NCI-H128 (cell line): Measurements from ENCODE around the gene DIP2C.

Experiments used
- DNase-seq: peaks from one replicate; lab custom pipeline; 2025; ENCODE audit not compliant: unreplicated experiment; lab: John Stamatoyannopoulos, UW

Gene DIP2C

GRCh38 chr10:677750-678661, 11.5 kb downstream of the DIP2C start:
- no peak for DNase-seq

GRCh38 chr10:677038-677437, 12.4 kb downstream of the DIP2C start:
- no peak for DNase-seq

DNA sequence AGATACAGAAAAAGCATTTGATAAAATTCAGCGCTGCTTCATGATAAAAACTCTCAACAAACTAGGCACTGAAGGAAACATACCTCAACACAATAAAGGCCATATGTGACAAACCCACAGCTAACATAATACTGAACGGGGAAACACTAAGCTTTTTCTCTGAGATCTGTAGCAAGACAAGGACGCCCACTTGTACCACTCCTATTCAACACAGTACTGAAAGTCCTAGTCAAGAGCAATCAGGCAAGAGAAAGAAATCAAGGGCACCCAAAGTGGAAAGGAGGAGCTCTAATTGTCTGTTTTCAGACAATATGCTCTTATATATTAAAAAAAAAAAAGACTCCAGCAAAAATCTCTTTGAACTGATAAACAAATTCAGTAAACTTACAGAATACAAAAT, 13.3 kb downstream of the DIP2C start:
- DNase-seq: no peak

GRCh38 chr10:675532-675931, 13.9 kb downstream of the DIP2C start:
- DNase-seq: no peak

- DNase-seq: no peak
These were observed 16.0 kb downstream of the DIP2C start for GRCh38 chr10:673492-673891.

DNA sequence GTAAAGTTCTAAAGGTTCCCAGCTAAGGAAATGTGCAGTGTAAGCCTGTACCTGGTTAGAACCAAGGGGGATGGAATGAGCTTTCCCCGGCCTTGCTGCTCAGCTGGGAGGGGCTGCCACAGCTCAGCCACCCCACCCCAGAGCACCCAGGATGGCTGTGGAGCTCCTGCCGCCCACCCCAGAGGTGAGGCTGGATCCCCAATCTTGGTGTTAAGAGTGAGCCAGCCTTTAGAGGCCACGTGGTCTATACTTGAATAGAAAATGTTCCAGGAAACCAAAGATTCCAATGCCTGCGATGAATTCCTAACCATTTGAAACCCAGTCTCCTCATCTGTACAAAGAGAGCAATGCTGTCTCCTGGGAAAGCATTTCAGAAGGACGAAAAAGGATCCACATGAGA, 16.5 kb downstream of the DIP2C start:
- DNase-seq: no peak

DNA sequence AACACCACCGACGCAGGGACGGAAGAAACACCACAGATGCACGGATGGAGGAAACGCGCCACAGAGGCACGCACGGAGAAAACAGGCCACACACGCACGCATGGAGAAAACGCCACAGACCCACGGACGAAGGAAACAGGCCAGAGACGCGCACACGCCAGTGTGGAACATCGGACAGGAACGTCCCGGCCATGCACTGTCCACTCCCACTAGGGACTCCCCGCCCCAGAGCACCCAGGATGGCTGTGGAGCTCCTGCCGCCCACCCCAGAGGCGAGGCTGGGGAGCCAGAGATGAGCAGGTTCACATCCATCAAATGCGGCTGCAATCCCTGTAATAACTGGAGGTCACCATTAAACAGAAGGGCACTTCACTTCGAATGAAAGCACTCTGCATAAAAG, 17.3 kb downstream of the DIP2C start:
- no peak for DNase-seq

DNA sequence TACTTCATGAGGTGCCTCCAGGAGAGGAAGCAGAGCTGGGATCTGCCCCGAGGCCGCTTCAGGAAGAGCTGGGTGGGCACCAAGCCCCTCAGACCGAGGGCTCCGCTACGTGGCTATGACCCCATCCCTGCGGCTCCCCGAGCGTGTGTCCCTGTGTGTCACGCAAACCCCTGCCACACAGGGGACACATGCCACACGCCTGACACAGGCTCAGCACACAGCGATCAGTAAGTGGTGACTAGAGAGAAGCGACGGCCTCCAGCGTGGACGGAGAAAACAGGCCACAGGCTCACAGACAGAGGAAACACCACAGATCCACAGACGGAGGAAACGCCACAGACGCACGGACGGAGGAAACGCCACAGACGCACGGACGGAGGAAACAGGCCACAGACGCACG, 18.5 kb downstream of the DIP2C start:
- DNase-seq: no peak

- no peak for DNase-seq
These were observed 19.4 kb downstream of the DIP2C start for GRCh38 chr10:670038-670437.

DNA sequence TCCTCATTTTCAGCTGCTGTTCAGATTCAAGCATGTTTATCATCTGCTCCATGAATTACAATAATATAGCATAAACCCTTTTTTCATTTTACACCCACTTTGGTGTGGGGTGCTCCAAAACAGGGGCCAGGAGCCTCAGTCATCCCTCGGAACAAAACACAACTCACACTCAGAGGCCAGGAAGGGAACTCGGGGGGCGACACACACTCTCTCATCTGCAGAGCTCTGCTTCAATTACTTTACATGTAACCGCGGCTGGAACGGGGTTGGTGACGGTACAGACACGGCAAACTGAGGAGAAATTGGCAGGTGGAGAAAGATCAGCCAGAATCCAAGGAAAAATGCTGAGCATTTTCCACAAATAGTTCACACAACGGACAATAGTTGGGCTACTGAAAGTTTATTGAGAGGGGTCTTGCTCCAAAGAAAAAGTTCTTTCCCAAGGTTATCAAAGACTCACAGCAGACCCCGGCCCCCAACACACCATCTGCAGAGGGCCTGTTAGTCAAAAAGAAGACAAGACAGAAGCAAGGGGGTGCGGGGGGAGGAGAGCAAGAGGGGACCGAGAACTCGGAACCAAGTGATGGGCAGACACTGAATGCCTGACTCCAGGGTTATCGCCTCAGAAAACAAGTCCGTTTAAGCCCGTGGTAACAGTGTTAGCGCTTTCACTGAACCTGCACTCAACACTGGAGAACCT, 20.5 kb downstream of the DIP2C start:
- DNase-seq: no peak

- DNase-seq: no peak
These were observed 21.8 kb downstream of the DIP2C start for GRCh38 chr10:667602-668143.

DNA sequence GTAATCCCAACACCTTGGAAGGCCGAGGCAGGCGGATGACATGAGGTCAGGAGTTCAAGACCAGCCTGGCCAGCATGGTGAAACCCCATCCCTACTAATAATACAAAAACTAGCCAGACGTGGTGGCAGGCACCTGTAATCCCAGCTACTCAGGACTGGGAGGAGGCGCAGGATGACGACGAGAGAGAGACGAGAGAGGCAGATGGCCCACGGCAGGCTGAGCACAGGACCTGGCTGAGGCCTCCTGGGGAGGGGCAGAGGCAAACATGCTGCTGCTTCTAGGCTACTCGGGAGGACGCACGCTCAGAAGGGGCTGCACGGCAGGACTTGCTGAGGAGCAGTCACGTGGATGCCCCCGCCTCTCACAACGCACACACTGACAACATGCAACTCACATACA, 22.4 kb downstream of the DIP2C start:
- DNase-seq: no peak

DNA sequence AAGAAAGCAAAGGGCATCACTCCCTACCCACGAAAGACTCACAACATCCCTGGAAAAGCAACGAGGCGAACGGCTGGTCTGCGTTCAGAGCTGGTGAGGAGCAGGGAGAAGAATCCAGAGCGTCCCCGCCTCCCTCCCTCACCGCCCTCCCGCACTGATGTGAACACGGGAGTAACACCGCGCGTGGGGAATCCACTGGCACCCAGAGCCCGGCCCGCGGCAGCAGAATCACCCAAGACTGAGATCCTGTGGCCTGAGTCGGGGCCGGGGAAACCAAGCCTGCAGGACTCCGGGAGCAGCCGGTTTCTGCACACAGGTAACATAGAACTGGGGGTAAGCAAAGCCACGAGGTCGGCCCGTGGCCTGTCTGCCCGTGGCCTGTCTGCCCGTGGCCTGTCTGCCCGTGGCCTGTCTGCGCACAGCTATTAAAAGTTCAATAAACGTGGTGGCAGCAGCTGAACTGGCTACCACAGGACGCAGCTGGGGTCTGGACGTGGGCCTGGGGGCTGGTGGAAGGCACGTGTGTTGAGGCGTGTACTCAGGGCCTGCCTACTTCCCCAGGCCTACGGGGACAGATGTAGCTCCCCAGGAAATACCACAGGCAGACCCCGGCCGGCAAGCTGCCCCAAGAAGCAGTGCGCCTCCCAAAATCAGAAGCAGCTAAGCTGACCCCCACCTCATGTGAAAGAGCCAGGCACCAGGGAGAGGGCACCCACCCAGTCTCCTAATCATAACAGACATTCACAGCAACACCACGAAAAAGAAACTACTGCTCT, 23.0 kb downstream of the DIP2C start:
- DNase-seq: no peak

DNA sequence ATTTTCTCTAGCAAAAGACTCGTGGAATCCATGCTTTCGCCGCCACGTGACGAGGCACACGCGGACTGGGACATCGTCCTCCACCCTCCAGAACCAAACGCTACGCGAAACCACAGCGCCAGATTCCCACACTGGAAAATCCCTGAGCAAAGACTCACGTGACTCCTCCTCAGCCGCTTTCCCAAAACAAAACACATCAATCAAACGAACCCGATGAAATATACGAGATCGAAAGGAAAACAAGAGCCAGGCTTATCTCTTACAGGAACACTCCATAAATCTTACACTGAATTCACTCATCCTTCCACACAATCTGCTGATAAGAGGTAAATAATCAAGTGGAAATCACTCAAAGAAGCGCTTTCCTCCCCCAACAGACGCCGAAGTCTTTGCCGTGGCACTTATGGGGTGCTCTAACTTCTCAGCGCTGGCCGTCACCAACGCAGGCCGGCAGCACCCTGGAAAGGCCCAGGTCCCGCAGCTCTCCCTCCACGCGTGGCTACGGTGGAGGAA, 23.8 kb downstream of the DIP2C start:
- no peak for DNase-seq

DNA sequence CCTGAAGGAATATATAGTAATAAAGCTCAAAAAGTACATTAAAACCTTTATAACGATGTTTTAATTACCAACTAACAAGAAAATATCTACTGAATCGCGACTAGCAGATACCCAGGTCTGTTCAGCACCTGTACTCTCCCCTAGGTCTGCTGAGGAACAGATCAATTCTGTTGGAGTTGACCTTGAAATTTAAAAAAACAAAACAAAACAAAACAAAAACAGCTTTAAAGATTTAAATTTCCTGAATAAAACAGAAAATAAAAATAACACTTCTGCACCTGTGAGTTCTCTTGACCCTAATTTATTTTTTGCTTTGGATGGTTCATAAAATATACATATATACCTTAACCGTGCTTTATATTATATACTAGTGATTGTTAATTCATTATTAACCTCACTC, 24.6 kb downstream of the DIP2C start:
- DNase-seq: no peak

DNA sequence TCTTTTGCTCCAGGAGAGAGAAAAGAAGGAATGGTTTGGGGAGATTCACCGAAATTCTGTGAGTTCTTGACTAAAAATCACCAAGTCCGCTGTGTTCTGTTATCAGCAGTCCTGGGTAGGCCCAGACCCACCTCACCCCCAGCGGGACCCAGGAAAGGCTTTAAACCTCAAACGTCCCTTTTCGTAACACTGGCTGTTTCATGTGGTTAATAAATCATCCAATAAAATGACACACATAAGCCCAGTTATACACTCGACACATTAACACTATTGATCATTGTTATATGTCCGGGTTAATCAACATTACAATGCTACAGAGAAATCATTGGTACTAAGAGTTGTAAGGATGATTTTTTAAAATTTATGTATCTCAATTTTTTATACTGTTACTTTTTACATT, 25.2 kb downstream of the DIP2C start:
- DNase-seq: no peak

GRCh38 chr10:663831-664251, 25.6 kb downstream of the DIP2C start:
- no peak for DNase-seq

DNA sequence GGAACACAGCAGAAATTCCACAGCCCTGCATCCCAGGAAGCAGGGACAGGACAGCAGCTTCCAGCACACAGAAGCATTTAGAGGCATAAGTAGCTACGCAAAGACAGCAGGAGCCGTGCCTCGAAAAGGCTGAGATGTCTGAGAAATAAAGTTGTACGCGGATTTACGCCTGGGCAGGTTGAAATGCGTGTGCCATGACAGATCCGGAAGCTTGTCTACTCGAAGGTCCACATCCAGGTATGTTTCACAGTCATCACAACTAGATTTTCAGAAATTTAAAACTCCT, 26.1 kb downstream of the DIP2C start:
- DNase-seq: no peak

- DNase-seq: no peak
These were observed 26.6 kb downstream of the DIP2C start for GRCh38 chr10:662686-663465.

DNA sequence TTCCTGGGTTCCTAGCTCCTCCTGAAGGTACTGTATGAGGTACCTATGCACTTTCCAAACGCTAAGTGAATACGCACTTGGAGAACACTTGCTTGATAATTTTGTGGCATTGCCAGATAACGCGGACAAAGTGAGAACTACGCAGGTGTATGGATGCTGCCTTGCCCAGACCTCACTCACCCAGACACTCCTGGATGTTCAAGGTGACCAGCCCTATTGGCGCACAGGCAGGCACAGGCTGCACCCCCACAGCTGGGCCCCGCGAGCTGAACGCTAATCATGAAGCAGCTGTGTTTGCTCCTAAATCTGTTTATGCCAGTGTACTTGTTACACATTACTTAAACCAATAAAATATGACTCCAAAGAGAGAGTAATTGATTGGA, 27.3 kb downstream of the DIP2C start:
- no peak for DNase-seq
